K562 (cell line): ENCODE data around the gene AMN1. TPM values are rescaled to one million over a fixed set of nuclear protein-coding genes. Genes with fewer than 3 reads are reported as not detected.

Experiments used
- CREB1 ChIP-seq, 2 experiments: sonication (generic) in 1 of 2; formaldehyde crosslinking in 1 of 2; IDR thresholded peaks; 2 replicates each; pipeline versions ENCODE4 v1.6.1 to v1.8.0; 2012 to 2022; ENCODE audit warnings: inconsistent platforms in 1 of 2, mild to moderate bottlenecking in 1 of 2, missing genetic modification reagents in 1 of 2, moderate library complexity in 1 of 2
- E2F1 ChIP-seq: sonication (generic); formaldehyde crosslinking; IDR thresholded peaks from 2 replicates; pipeline ENCODE4 v1.8.1; 2023; ENCODE audit warnings: mild to moderate bottlenecking, missing genetic modification reagents, moderate library complexity
- FOXK2 ChIP-seq, 2 experiments: fragments of 450-650 bp; IDR thresholded peaks in 1 of 2; conservative IDR thresholded peaks in 1 of 2; 2 replicates each; pipeline ENCODE4 v1.6.1; 2016; ENCODE audit warnings: low read depth in 2 of 2, mild to moderate bottlenecking in 1 of 2
- HNRNPUL1 ChIP-seq: fragments of 200-400 bp; formaldehyde crosslinking; IDR thresholded peaks from 2 replicates; pipeline ENCODE4 v1.6.1; 2017; ENCODE audit warnings: low read length
- IFI16 ChIP-seq: fragments of 250-450 bp; sonication (Bioruptor Pico); IDR thresholded peaks from 2 replicates; pipeline ENCODE4 v2.1.2; 2022; ENCODE audit warnings: mild to moderate bottlenecking, inconsistent platforms
- LEF1 ChIP-seq: fragments of 450-650 bp; IDR thresholded peaks from 2 replicates; pipeline ENCODE4 v1.6.1; 2016; ENCODE audit warnings: mild to moderate bottlenecking
- MAX ChIP-seq: sonication (generic); formaldehyde crosslinking; IDR thresholded peaks from 2 replicates; pipeline ENCODE4 v1.9.0; 2022; ENCODE audit warnings: mild to moderate bottlenecking, missing genetic modification reagents
- MBD2 ChIP-seq: sonication (generic); IDR thresholded peaks from 2 replicates; pipeline ENCODE4 v1.6.1; 2016; ENCODE audit warnings: low read depth, borderline replicate concordance
- MYC ChIP-seq, 2 experiments: fragments of 250-450 bp in 1 of 2; sonication (Bioruptor Pico) in 1 of 2; IDR thresholded peaks; 2 replicates each; pipeline versions ENCODE4 v1.5.1 to v1.6.1; 2012 to 2021; ENCODE audit warnings: low read depth in 2 of 2, borderline replicate concordance in 1 of 2, improper control_type of control experiment in 1 of 2, low read length in 1 of 2, mild to moderate bottlenecking in 1 of 2, moderate library complexity in 1 of 2
- RNF219 ChIP-seq: fragments of 250-450 bp; sonication (Bioruptor Pico); IDR thresholded peaks from 2 replicates; pipeline ENCODE4 v1.5.0; 2022; ENCODE audit warnings: mild to moderate bottlenecking
- TCF15 ChIP-seq: fragments of 250-450 bp; sonication (Bioruptor Pico); IDR thresholded peaks from 2 replicates; pipeline ENCODE4 v1.8.0; 2022; ENCODE audit warnings: moderate library complexity, mild to moderate bottlenecking, inconsistent platforms
- TRIM25 ChIP-seq: fragments of 450-650 bp; IDR thresholded peaks from 2 replicates; pipeline ENCODE4 v1.7.0; 2016; ENCODE audit warnings: borderline replicate concordance
- ZNF395 ChIP-seq: fragments of 200-800 bp; sonication (Bioruptor generic); IDR thresholded peaks from 2 replicates; pipeline ENCODE4 v1.6.1; 2017; ENCODE audit warnings: missing genetic modification characterization, missing compliant biosample characterization
- ZNF778 ChIP-seq: fragments of 450-650 bp; formaldehyde crosslinking; IDR thresholded peaks from 2 replicates; pipeline ENCODE4 v1.4.0; 2020; ENCODE audit warnings: mild to moderate bottlenecking, moderate library complexity
- polyA plus RNA-seq, 8 experiments: library from polyadenylated mRNA; depleted of rRNA in 4 of 8; stranded (reverse) in 5 of 8; unstranded in 3 of 8; fragments of >200 nt; fragmentation: Nextera tagmentation in 2 of 8; fragmentation: Illumina TruSeq in 1 of 8; extraction: Ambion mirVana in 2 of 8; extraction: Trizol in 1 of 8; gene quantifications; 2 replicates each; pipeline versions ENCODE4 v1.2.1 to v1.2.3, GENCODE V29; 2011 to 2014; ENCODE audit warnings: inconsistent platforms in 1 of 8, missing spikeins in 1 of 8
- total RNA-seq, 7 experiments: library from RNA; depleted of rRNA in 6 of 7; stranded (reverse); fragments of >200 nt in 6 of 7; fragmentation: Illumina TruSeq in 2 of 7; extraction: Trizol in 2 of 7; gene quantifications; 2 replicates each; pipeline versions ENCODE4 v1.2.1 to v1.2.3, GENCODE V29; 2011 to 2021; ENCODE audit warnings: low replicate concordance in 1 of 7
- TF ChIP-seq, protein P1 (sequence below): fragments of 450-650 bp; formaldehyde crosslinking; IDR thresholded peaks from 2 replicates; pipeline ENCODE4 v1.4.0; 2020; ENCODE audit warnings: mild to moderate bottlenecking, moderate library complexity
- TF ChIP-seq, protein P2 (sequence below): sonication (generic); formaldehyde crosslinking; IDR thresholded peaks from 2 replicates; pipeline ENCODE4 v1.8.0; 2022; ENCODE audit warnings: missing genetic modification reagents, mild to moderate bottlenecking, borderline replicate concordance

AMN1 gene
- total and polyA plus RNA-seq, 9 of the 15 experiments (the other 6 are each of a cell fraction or from before 2014, with no cell fraction given): 5.2 to 27.6 (median 13.0) TPM

GRCh38 chr12:31651893-31652521 lies 76.8 kb downstream of the AMN1 start (continued):
- TF ChIP-seq ZNF395 (CRISPR knock-in tag) (no peak), ZNF778 (no peak), E2F1 (no peak), HNRNPUL1 (no peak), MBD2 (no peak), TRIM25 (no peak), MYC (IDR thresholded peaks at IDR 0.05; ENCODE audit: low read depth, low read length) (peak; percentile 59; the same call in 1 of the 2 replicates), MYC (CRISPR knock-in tag; IDR thresholded peaks at IDR 0.05; ENCODE audit: borderline replicate concordance, low read depth) (no peak), LEF1 (no peak), FOXK2 (conservative IDR thresholded peaks at IDR 0.05 in 1 of 2, IDR thresholded peaks at IDR 0.05 in 1 of 2; ENCODE audit: low read depth in 2 of 2) (peak in 1 of 2 experiments; percentile 36; a peak in 1 of 4 replicates), MAX (CRISPR knock-in tag) (no peak; the same call in 1 of the 2 replicates), IFI16 (CRISPR knock-in tag) (no peak), RNF219 (CRISPR knock-in tag) (no peak), TCF15 (CRISPR knock-in tag) (no peak), CREB1 (IDR thresholded peaks at IDR 0.05) (peak; percentile 63), CREB1 (CRISPR knock-in tag; IDR thresholded peaks at IDR 0.05) (0 out of 2 replicates have a peak, but pooled peaks have one; percentile 35)
- TF ChIP-seq, protein P1, sequence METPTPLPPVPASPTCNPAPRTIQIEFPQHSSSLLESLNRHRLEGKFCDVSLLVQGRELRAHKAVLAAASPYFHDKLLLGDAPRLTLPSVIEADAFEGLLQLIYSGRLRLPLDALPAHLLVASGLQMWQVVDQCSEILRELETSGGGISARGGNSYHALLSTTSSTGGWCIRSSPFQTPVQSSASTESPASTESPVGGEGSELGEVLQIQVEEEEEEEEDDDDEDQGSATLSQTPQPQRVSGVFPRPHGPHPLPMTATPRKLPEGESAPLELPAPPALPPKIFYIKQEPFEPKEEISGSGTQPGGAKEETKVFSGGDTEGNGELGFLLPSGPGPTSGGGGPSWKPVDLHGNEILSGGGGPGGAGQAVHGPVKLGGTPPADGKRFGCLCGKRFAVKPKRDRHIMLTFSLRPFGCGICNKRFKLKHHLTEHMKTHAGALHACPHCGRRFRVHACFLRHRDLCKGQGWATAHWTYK (CRISPR knock-in tag): no peak
- TF ChIP-seq, protein P2, sequence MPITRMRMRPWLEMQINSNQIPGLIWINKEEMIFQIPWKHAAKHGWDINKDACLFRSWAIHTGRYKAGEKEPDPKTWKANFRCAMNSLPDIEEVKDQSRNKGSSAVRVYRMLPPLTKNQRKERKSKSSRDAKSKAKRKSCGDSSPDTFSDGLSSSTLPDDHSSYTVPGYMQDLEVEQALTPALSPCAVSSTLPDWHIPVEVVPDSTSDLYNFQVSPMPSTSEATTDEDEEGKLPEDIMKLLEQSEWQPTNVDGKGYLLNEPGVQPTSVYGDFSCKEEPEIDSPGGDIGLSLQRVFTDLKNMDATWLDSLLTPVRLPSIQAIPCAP (CRISPR knock-in tag): no peak
